ENCODE data around the gene UBASH3A. TPM values are rescaled to one million over a fixed set of nuclear protein-coding genes. Genes with fewer than 3 reads are reported as not detected.

Gene UBASH3A, protein sequence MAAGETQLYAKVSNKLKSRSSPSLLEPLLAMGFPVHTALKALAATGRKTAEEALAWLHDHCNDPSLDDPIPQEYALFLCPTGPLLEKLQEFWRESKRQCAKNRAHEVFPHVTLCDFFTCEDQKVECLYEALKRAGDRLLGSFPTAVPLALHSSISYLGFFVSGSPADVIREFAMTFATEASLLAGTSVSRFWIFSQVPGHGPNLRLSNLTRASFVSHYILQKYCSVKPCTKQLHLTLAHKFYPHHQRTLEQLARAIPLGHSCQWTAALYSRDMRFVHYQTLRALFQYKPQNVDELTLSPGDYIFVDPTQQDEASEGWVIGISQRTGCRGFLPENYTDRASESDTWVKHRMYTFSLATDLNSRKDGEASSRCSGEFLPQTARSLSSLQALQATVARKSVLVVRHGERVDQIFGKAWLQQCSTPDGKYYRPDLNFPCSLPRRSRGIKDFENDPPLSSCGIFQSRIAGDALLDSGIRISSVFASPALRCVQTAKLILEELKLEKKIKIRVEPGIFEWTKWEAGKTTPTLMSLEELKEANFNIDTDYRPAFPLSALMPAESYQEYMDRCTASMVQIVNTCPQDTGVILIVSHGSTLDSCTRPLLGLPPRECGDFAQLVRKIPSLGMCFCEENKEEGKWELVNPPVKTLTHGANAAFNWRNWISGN
- 0.01 TPM in 1 of 2 replicates, not detected in the other for polyA plus RNA-seq (2013)

- DNase-seq, result no peak
- Histone ChIP-seq H4K8ac (ENCODE audit: low read depth, low read length) (no peak within 1 kb of the TSS), H3K23ac (ENCODE audit: low read length) (no peak within 1 kb of the TSS), H2BK120ac (ENCODE audit: insufficient read depth, low read length, poor library complexity) (no peak within 1 kb of the TSS), H3K36me3 (ENCODE audit: control insufficient read depth in 1 of 2, insufficient read depth in 2 of 2, low read length in 2 of 2) (no peaks in the 10 kb centered on the region), H2BK12ac (ENCODE audit: low read length) (no peak within 1 kb of the TSS), H3K27me3 (ENCODE audit: insufficient read depth, low read length) (no peaks in the 10 kb centered on the region), H3K4me3 (ENCODE audit: low read depth, low read length) (no peak within 1 kb of the TSS), H3K79me1 (ENCODE audit: low read length) (no peaks in the 10 kb centered on the region), H3K9ac (ENCODE audit: low read length) (no peak within 1 kb of the TSS), H3K18ac (ENCODE audit: low read length) (no peak within 1 kb of the TSS), H3K9me3 (ENCODE audit: insufficient read depth, low read depth, low read length) (peaks cover 3% of the 10 kb centered on the region), H3K4me1 (ENCODE audit: control insufficient read depth in 1 of 2, insufficient read depth in 2 of 2, low read length in 2 of 2) (no peaks in the 10 kb centered on the region), H4K91ac (ENCODE audit: low read depth, low read length) (no peak within 1 kb of the TSS), H2AK5ac (ENCODE audit: low read length) (no peak within 1 kb of the TSS), H3K4me2 (ENCODE audit: low read length) (no peak within 1 kb of the TSS), H3K27ac (ENCODE audit: low read depth, low read length) (no peak within 1 kb of the TSS), H3K14ac (ENCODE audit: low read length) (no peak within 1 kb of the TSS), H3K4ac (ENCODE audit: low read depth, low read length) (no peak within 1 kb of the TSS), H2BK5ac (ENCODE audit: low read depth, low read length, poor library complexity) (no peak within 1 kb of the TSS), H2AFZ (ENCODE audit: insufficient read depth, low read length, poor library complexity) (no peak within 1 kb of the TSS), H3K79me2 (ENCODE audit: control insufficient read depth, insufficient read depth, low read length, poor library complexity) (no peaks in the 10 kb centered on the region), H4K12ac (ENCODE audit: low read depth, low read length) (no peak within 1 kb of the TSS)
- WGBS (ENCODE audit: extremely low coverage, insufficient coverage, insufficient read length), result no CpG with 5 or more reads among the region's 21 CpGs
These were observed at the start of gene UBASH3A for GRCh38 chr21:42403611-42404231. UBASH3A (plus strand) TSS chr21:42403902; CDS start chr21:42403946, 44 bp downstream.

DNA sequence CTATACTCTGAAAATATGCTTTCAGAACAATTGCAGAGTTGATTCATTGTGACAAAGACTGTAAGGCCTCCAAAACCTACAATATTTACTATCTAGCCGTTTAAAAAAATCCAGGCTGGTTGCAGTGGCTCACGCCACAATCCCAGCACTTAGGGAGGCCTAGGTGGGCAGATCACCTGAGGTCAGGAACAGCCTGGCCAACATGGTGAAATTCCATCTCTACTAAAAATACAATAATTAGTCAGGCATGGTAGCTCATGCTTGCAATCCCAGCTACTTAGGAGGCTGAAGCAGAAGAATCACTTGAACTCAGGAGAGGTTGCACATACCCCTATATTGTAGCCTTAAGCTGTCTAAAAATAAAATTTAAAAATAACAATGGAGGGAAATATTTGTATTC is 47.7 kb upstream of the UBASH3A start:
- H2BK5ac ChIP-seq (ENCODE audit: low read depth, low read length, poor library complexity), result no peak overlapping the region
- no peaks in the 10 kb centered on the region for H3K79me1 ChIP-seq (ENCODE audit: low read length)
- H3K9me3 ChIP-seq (ENCODE audit: insufficient read depth, low read depth, low read length), result peaks cover 8% of the 10 kb centered on the region
- H4K12ac ChIP-seq (ENCODE audit: low read depth, low read length), result no peak overlapping the region
- H3K79me2 ChIP-seq (ENCODE audit: control insufficient read depth, insufficient read depth, low read length, poor library complexity), result no peaks in the 10 kb centered on the region
- H3K14ac ChIP-seq (ENCODE audit: low read length), result no peak overlapping the region
- H4K91ac ChIP-seq (ENCODE audit: low read depth, low read length), result no peak overlapping the region
- H4K8ac ChIP-seq (ENCODE audit: low read depth, low read length), result no peak overlapping the region
- H3K18ac ChIP-seq (ENCODE audit: low read length), result no peak overlapping the region
- H3K4me1 ChIP-seq (ENCODE audit: control insufficient read depth in 1 of 2, insufficient read depth in 2 of 2, low read length in 2 of 2), result no peaks in the 10 kb centered on the region
- H3K4me3 ChIP-seq (ENCODE audit: low read depth, low read length), result no peak overlapping the region
- no peak for DNase-seq
- no peaks in the 10 kb centered on the region for H3K36me3 ChIP-seq (ENCODE audit: control insufficient read depth in 1 of 2, insufficient read depth in 2 of 2, low read length in 2 of 2)
- H2AK5ac ChIP-seq (ENCODE audit: low read length), result no peak overlapping the region
- H3K9ac ChIP-seq (ENCODE audit: low read length), result no peak overlapping the region
- H3K4ac ChIP-seq (ENCODE audit: low read depth, low read length), result no peak overlapping the region
- H3K23ac ChIP-seq (ENCODE audit: low read length), result no peak overlapping the region
- no peak overlapping the region for H2AFZ ChIP-seq (ENCODE audit: insufficient read depth, low read length, poor library complexity)
- no CpG with 5 or more reads among the region's 2 CpGs for WGBS (ENCODE audit: extremely low coverage, insufficient coverage, insufficient read length)
- H2BK12ac ChIP-seq (ENCODE audit: low read length), result no peak overlapping the region
- H3K4me2 ChIP-seq (ENCODE audit: low read length), result no peak overlapping the region
- H3K27ac ChIP-seq (ENCODE audit: low read depth, low read length), result no peak overlapping the region
- no peak overlapping the region for H2BK120ac ChIP-seq (ENCODE audit: insufficient read depth, low read length, poor library complexity)
- H3K27me3 ChIP-seq (ENCODE audit: insufficient read depth, low read length), result no peaks in the 10 kb centered on the region

- H2BK120ac ChIP-seq (ENCODE audit: insufficient read depth, low read length, poor library complexity), result no peak overlapping the region
- no peaks in the 10 kb centered on the region for H3K36me3 ChIP-seq (ENCODE audit: control insufficient read depth in 1 of 2, insufficient read depth in 2 of 2, low read length in 2 of 2)
- no peak overlapping the region for H3K27ac ChIP-seq (ENCODE audit: low read depth, low read length)
- no peak overlapping the region for H3K18ac ChIP-seq (ENCODE audit: low read length)
- H2BK12ac ChIP-seq (ENCODE audit: low read length), result no peak overlapping the region
- no peak overlapping the region for H4K8ac ChIP-seq (ENCODE audit: low read depth, low read length)
- H2BK5ac ChIP-seq (ENCODE audit: low read depth, low read length, poor library complexity), result no peak overlapping the region
- no peak overlapping the region for H3K9ac ChIP-seq (ENCODE audit: low read length)
- H4K12ac ChIP-seq (ENCODE audit: low read depth, low read length), result no peak overlapping the region
- H3K23ac ChIP-seq (ENCODE audit: low read length), result no peak overlapping the region
- H3K27me3 ChIP-seq (ENCODE audit: insufficient read depth, low read length), result no peaks in the 10 kb centered on the region
- no peak overlapping the region for H2AFZ ChIP-seq (ENCODE audit: insufficient read depth, low read length, poor library complexity)
- no peak overlapping the region for H4K91ac ChIP-seq (ENCODE audit: low read depth, low read length)
- DNase-seq, result no peak
- peaks cover 8% of the 10 kb centered on the region for H3K9me3 ChIP-seq (ENCODE audit: insufficient read depth, low read depth, low read length)
- no peaks in the 10 kb centered on the region for H3K79me1 ChIP-seq (ENCODE audit: low read length)
- WGBS (ENCODE audit: extremely low coverage, insufficient coverage, insufficient read length), result no CpG with 5 or more reads among the region's 6 CpGs
- H3K4me2 ChIP-seq (ENCODE audit: low read length), result no peak overlapping the region
- H3K14ac ChIP-seq (ENCODE audit: low read length), result no peak overlapping the region
- no peak overlapping the region for H2AK5ac ChIP-seq (ENCODE audit: low read length)
- no peaks in the 10 kb centered on the region for H3K4me1 ChIP-seq (ENCODE audit: control insufficient read depth in 1 of 2, insufficient read depth in 2 of 2, low read length in 2 of 2)
- no peak overlapping the region for H3K4me3 ChIP-seq (ENCODE audit: low read depth, low read length)
- no peak overlapping the region for H3K4ac ChIP-seq (ENCODE audit: low read depth, low read length)
- H3K79me2 ChIP-seq (ENCODE audit: control insufficient read depth, insufficient read depth, low read length, poor library complexity), result no peaks in the 10 kb centered on the region
These were observed 47.1 kb upstream of the UBASH3A start for GRCh38 chr21:42356650-42357049.

DNA sequence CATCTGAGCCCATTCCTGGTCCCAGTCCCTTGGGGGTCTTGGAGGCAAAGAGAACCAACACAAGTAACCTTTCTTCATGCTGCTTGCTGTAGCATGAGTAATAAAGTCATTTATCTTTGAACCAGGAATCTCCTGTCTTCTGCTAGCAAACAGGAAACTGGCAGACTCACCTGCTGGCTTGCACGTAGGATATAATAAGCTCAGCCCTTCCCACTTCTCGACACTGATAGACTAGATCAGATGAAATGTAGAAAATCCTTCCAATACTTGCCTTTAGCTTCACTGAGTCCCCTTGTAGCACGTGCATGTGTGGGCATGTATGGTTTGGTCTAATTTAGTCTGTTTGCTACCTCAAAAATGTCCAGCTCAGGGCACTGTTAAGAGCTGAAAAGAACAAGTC is 46.4 kb upstream of the UBASH3A start:
- Histone ChIP-seq H3K23ac (ENCODE audit: low read length) (no peak overlapping the region), H3K9ac (ENCODE audit: low read length) (no peak overlapping the region), H4K12ac (ENCODE audit: low read depth, low read length) (no peak overlapping the region), H3K4ac (ENCODE audit: low read depth, low read length) (no peak overlapping the region), H3K79me1 (ENCODE audit: low read length) (no peaks in the 10 kb centered on the region), H3K27ac (ENCODE audit: low read depth, low read length) (no peak overlapping the region), H4K8ac (ENCODE audit: low read depth, low read length) (no peak overlapping the region), H3K36me3 (ENCODE audit: control insufficient read depth in 1 of 2, insufficient read depth in 2 of 2, low read length in 2 of 2) (no peaks in the 10 kb centered on the region), H3K18ac (ENCODE audit: low read length) (no peak overlapping the region), H4K91ac (ENCODE audit: low read depth, low read length) (no peak overlapping the region), H2BK12ac (ENCODE audit: low read length) (no peak overlapping the region), H2BK120ac (ENCODE audit: insufficient read depth, low read length, poor library complexity) (no peak overlapping the region), H3K4me1 (ENCODE audit: control insufficient read depth in 1 of 2, insufficient read depth in 2 of 2, low read length in 2 of 2) (no peaks in the 10 kb centered on the region), H3K9me3 (ENCODE audit: insufficient read depth, low read depth, low read length) (peaks cover 8% of the 10 kb centered on the region), H3K14ac (ENCODE audit: low read length) (no peak overlapping the region), H2AK5ac (ENCODE audit: low read length) (no peak overlapping the region), H3K79me2 (ENCODE audit: control insufficient read depth, insufficient read depth, low read length, poor library complexity) (no peaks in the 10 kb centered on the region), H3K4me2 (ENCODE audit: low read length) (no peak overlapping the region), H2AFZ (ENCODE audit: insufficient read depth, low read length, poor library complexity) (no peak overlapping the region), H3K27me3 (ENCODE audit: insufficient read depth, low read length) (no peaks in the 10 kb centered on the region), H3K4me3 (ENCODE audit: low read depth, low read length) (no peak overlapping the region), H2BK5ac (ENCODE audit: low read depth, low read length, poor library complexity) (no peak overlapping the region)
- DNase-seq, result no peak
- no CpG with 5 or more reads among the region's 3 CpGs for WGBS (ENCODE audit: extremely low coverage, insufficient coverage, insufficient read length)
